Ishikawa (cell line): ENCODE data around the gene PIGZ.

Experiments
- CEBPB ChIP-seq: IDR thresholded peaks from 2 replicates; pipeline ENCODE4 v1.6.1; 2012
- EGR1 ChIP-seq: IDR thresholded peaks from 2 replicates; pipeline ENCODE4 v1.6.1; 2012
- EP300 ChIP-seq: IDR thresholded peaks from 2 replicates; pipeline ENCODE4 v1.6.1; 2012; ENCODE audit warnings: borderline replicate concordance
- MAX ChIP-seq: IDR thresholded peaks from 2 replicates; pipeline ENCODE4 v1.6.1; 2012
- TCF12 ChIP-seq: IDR thresholded peaks from 2 replicates; pipeline ENCODE4 v1.6.1; 2012; ENCODE audit warnings: low read depth

GRCh38 chr3:197010556-197011351, 42.1 kb upstream of the PIGZ start:
- TF ChIP-seq CEBPB: no peak
- no peak for TF ChIP-seq MAX
- TF ChIP-seq EP300: no peak
- no peak for TF ChIP-seq TCF12
- TF ChIP-seq EGR1: no peak
